H1 (cell line): ENCODE measurements around the gene TWNK. TPM values are rescaled to one million over a fixed set of nuclear protein-coding genes. Genes with fewer than 3 reads are reported as not detected.

Source experiments
- CTCF ChIA-PET: fragments of 300-600 bp; sonication (Branson Sonifier 250); formaldehyde crosslinking; loops from one replicate; lab custom pipeline; 2021; ENCODE audit not compliant: partially characterized antibody; lab: Charles Lee
- POLR2A ChIA-PET: fragments of 300-600 bp; sonication (Branson Sonifier 250); formaldehyde crosslinking; loops from one replicate; lab custom pipeline; 2021; ENCODE audit warnings: inconsistent platforms; ENCODE audit not compliant: partially characterized antibody; lab: Charles Lee
- DNase-seq, 2 experiments: peaks; one replicate each; pipeline versions ENCODE4 v3.0.0 to v3.0.0-alpha.2; 2010 to 2022; ENCODE audit warnings: low spot score in 2 of 2, low read depth in 1 of 2, mixed read lengths in 1 of 2
- FAIRE-seq: peaks from 2 replicates; lab custom pipeline; 2011; peaks lifted over from hg19 to GRCh38; lab: Jason Lieb, UNC
- H2AFZ ChIP-seq: 2 replicates; pipeline ENCODE4 v1.8.1; 2012; ENCODE audit warnings: low read length, inconsistent platforms
- H2AK5ac ChIP-seq: 2 replicates; pipeline ENCODE4 v1.6.1; 2013; ENCODE audit warnings: low read depth, low read length
- H2BK120ac ChIP-seq: replicated peaks from 2 replicates; pipeline ENCODE3; 2013; ENCODE audit warnings: low read depth, low read length, inconsistent platforms
- H2BK12ac ChIP-seq: 2 replicates; pipeline ENCODE4 v1.6.1; 2013; ENCODE audit warnings: low read depth, low read length
- H2BK15ac ChIP-seq: 2 replicates; pipeline ENCODE4 v1.6.1; 2013; ENCODE audit warnings: low read length
- H2BK20ac ChIP-seq: 2 replicates; pipeline ENCODE4 v1.6.1; 2013; ENCODE audit warnings: low read length
- H2BK5ac ChIP-seq: 2 replicates; pipeline ENCODE4 v1.6.1; 2013; ENCODE audit warnings: low read depth, low read length
- H3K14ac ChIP-seq: 2 replicates; pipeline ENCODE4 v1.6.1; 2013; ENCODE audit warnings: inconsistent platforms; ENCODE audit not compliant: insufficient read length
- H3K18ac ChIP-seq: 2 replicates; pipeline ENCODE4 v1.6.1; 2013; ENCODE audit warnings: low read length; ENCODE audit errors: extremely low read depth
- H3K23ac ChIP-seq: 2 replicates; pipeline ENCODE4 v1.6.1; 2013; ENCODE audit warnings: inconsistent platforms; ENCODE audit not compliant: insufficient read length
- H3K23me2 ChIP-seq: 2 replicates; pipeline ENCODE4 v1.6.1; 2013; ENCODE audit warnings: low read depth, low read length
- H3K27ac ChIP-seq: 2 replicates; pipeline ENCODE4 v1.6.1; 2011; ENCODE audit warnings: low read depth, low read length, inconsistent platforms
- H3K27me3 ChIP-seq, 4 experiments: replicated peaks in 1 of 4; 1 replicate in 1 of 4; 2 replicates in 3 of 4; pipeline versions ENCODE4 v1.6.1 to v1.8.1; 2011 to 2013; ENCODE audit warnings: low read length in 3 of 4, mild to moderate bottlenecking in 3 of 4, inconsistent platforms in 2 of 4, mixed read lengths in 2 of 4, moderate library complexity in 1 of 4; ENCODE audit not compliant: control insufficient read depth in 3 of 4, insufficient read depth in 3 of 4; ENCODE audit errors: extremely low read depth in 1 of 4
- H3K36me3 ChIP-seq, 4 experiments: 2 replicates each; pipeline versions ENCODE4 v1.6.1 to v1.8.1; 2011 to 2013; ENCODE audit warnings: mild to moderate bottlenecking in 4 of 4, low read length in 3 of 4, moderate library complexity in 2 of 4, control low read depth in 1 of 4, inconsistent platforms in 1 of 4; ENCODE audit not compliant: insufficient read depth in 4 of 4, control insufficient read depth in 2 of 4
- H3K4ac ChIP-seq: replicated peaks from 2 replicates; pipeline ENCODE3; 2013; ENCODE audit warnings: low read length, low read depth, mixed read lengths, inconsistent platforms; ENCODE audit not compliant: insufficient read length
- H3K4me1 ChIP-seq, 4 experiments: replicated peaks in 1 of 4; 1 replicate in 1 of 4; 2 replicates in 3 of 4; pipeline versions ENCODE4 v1.6.1 to v1.8.1; 2011 to 2013; ENCODE audit warnings: low read length in 3 of 4, inconsistent platforms in 2 of 4, mixed read lengths in 1 of 4; ENCODE audit not compliant: insufficient read depth in 4 of 4, control insufficient read depth in 3 of 4
- H3K4me2 ChIP-seq, 2 experiments: 2 replicates each; pipeline versions ENCODE4 v1.6.1 to v1.8.1; 2011 to 2013; ENCODE audit warnings: low read depth in 2 of 2, low read length in 2 of 2, control low read depth in 1 of 2, inconsistent platforms in 1 of 2, mild to moderate bottlenecking in 1 of 2; ENCODE audit not compliant: insufficient read depth in 1 of 2
- H3K4me3 ChIP-seq, 4 experiments: fragments of 200-600, 300-600 bp in 1 of 4; sonication (generic), shearing (Covaris generic), sonication (Bioruptor Twin) in 1 of 4; 2 replicates each; pipeline versions ENCODE4 v1.5.1 to v1.8.1; 2011 to 2016; ENCODE audit warnings: low read length in 4 of 4, low read depth in 3 of 4, control low read depth in 2 of 4, inconsistent platforms in 2 of 4, mild to moderate bottlenecking in 2 of 4, mixed read lengths in 1 of 4, moderate library complexity in 1 of 4; ENCODE audit not compliant: insufficient read depth in 2 of 4; ENCODE audit errors: extremely low read depth in 1 of 4
- H3K56ac ChIP-seq: replicated peaks from 2 replicates; pipeline ENCODE3; 2013; ENCODE audit warnings: low read depth, mild to moderate bottlenecking, mixed read lengths, low read length, inconsistent platforms; ENCODE audit not compliant: insufficient read length
- H3K79me1 ChIP-seq: 2 replicates; pipeline ENCODE4 v1.6.1; 2013; ENCODE audit warnings: low read depth, low read length, control low read depth
- H3K79me2 ChIP-seq, 2 experiments: 2 replicates each; pipeline versions ENCODE4 v1.6.1 to v1.8.1; 2012 to 2013; ENCODE audit warnings: low read length in 2 of 2, mild to moderate bottlenecking in 2 of 2, inconsistent platforms in 1 of 2; ENCODE audit not compliant: insufficient read depth in 2 of 2, control insufficient read depth in 1 of 2
- H3K9ac ChIP-seq, 4 experiments: replicated peaks in 1 of 4; 1 replicate in 1 of 4; 2 replicates in 3 of 4; pipeline versions ENCODE4 v1.6.1 to v1.8.1; 2011 to 2013; ENCODE audit warnings: low read depth in 3 of 4, low read length in 3 of 4, control low read depth in 2 of 4, mild to moderate bottlenecking in 2 of 4, moderate library complexity in 2 of 4, inconsistent platforms in 1 of 4; ENCODE audit errors: extremely low read depth in 1 of 4
- H3K9me3 ChIP-seq, 2 experiments: 2 replicates each; pipeline versions ENCODE4 v1.6.1 to v1.8.1; 2012 to 2013; ENCODE audit warnings: mild to moderate bottlenecking in 2 of 2, moderate library complexity in 2 of 2, control low read depth in 1 of 2, inconsistent platforms in 1 of 2, low read depth in 1 of 2, low read length in 1 of 2, mixed read lengths in 1 of 2; ENCODE audit not compliant: insufficient read depth in 2 of 2
- H4K20me1 ChIP-seq, 2 experiments: replicated peaks in 1 of 2; 2 replicates each; pipeline versions ENCODE3 to v1.8.1; 2011 to 2013; ENCODE audit warnings: inconsistent platforms in 2 of 2, low read length in 2 of 2, mild to moderate bottlenecking in 1 of 2; ENCODE audit not compliant: insufficient read depth in 2 of 2, control insufficient read depth in 1 of 2
- H4K5ac ChIP-seq: 2 replicates; pipeline ENCODE4 v1.6.1; 2013; ENCODE audit warnings: low read length, low read depth, mixed read lengths, inconsistent platforms; ENCODE audit not compliant: insufficient read length
- H4K8ac ChIP-seq: 2 replicates; pipeline ENCODE4 v1.8.0; 2013; ENCODE audit warnings: mild to moderate bottlenecking, moderate library complexity, low read length, inconsistent platforms; ENCODE audit not compliant: insufficient read depth; ENCODE audit errors: extremely low read depth
- H4K91ac ChIP-seq: replicated peaks from 2 replicates; pipeline ENCODE3; 2013; ENCODE audit warnings: low read length, mixed read lengths, inconsistent platforms; ENCODE audit not compliant: insufficient read length
- ASH2L ChIP-seq: fragments of 200-600, 300-600 bp; sonication (generic); IDR thresholded peaks from one replicate; pipeline ENCODE4 v1.7.1; 2017; ENCODE audit warnings: low read length
- CBX8 ChIP-seq: fragments of 300-800, 300-1000 bp; sonication (generic); IDR thresholded peaks from 2 replicates; pipeline ENCODE4 v1.7.1; 2016; ENCODE audit warnings: low read depth, low read length, borderline replicate concordance
- CHD1 ChIP-seq: IDR thresholded peaks from 2 replicates; pipeline ENCODE4 v1.6.1; 2012; ENCODE audit warnings: low read depth, low read length, improper control_type of control experiment
- HDAC6 ChIP-seq: IDR thresholded peaks from one replicate; pipeline ENCODE4 v1.7.1; 2012; ENCODE audit warnings: low read depth, mild to moderate bottlenecking, inconsistent platforms, low read length, moderate library complexity
- NANOG ChIP-seq: IDR thresholded peaks from 2 replicates; pipeline ENCODE4 v1.6.1; 2011; ENCODE audit warnings: low read length, low read depth, mild to moderate bottlenecking, inconsistent platforms; ENCODE audit not compliant: insufficient read depth, poor library complexity, severe bottlenecking
- POLR2A ChIP-seq, 2 experiments: IDR thresholded peaks; 1 replicate in 1 of 2; 2 replicates in 1 of 2; pipeline ENCODE4 v1.6.1; 2011; ENCODE audit warnings: low read depth in 2 of 2, low read length in 2 of 2, mild to moderate bottlenecking in 2 of 2; ENCODE audit errors: control extremely low read depth in 1 of 2
- RAD21 ChIP-seq, 2 experiments: IDR thresholded peaks in 1 of 2; conservative IDR thresholded peaks in 1 of 2; 2 replicates each; pipeline ENCODE4 v1.6.1; 2011; ENCODE audit warnings: low read depth in 2 of 2, low read length in 2 of 2, improper control_type of control experiment in 1 of 2, inconsistent platforms in 1 of 2, mild to moderate bottlenecking in 1 of 2, moderate library complexity in 1 of 2
- SP4 ChIP-seq: IDR thresholded peaks from 2 replicates; pipeline ENCODE4 v1.6.1; 2012; ENCODE audit warnings: low read length, inconsistent platforms
- SUZ12 ChIP-seq: fragments of 200-600 bp; sonication (generic); IDR thresholded peaks from 2 replicates; pipeline ENCODE4 v1.6.1; 2012; ENCODE audit warnings: mild to moderate bottlenecking, inconsistent platforms, low read length, moderate library complexity, mixed read lengths
- YY1 ChIP-seq: IDR thresholded peaks from 2 replicates; pipeline ENCODE4 v1.6.1; 2011; ENCODE audit warnings: low read depth, mild to moderate bottlenecking, low read length
- ZNF274 ChIP-seq: IDR thresholded peaks from 2 replicates; pipeline ENCODE4 v1.7.0; 2012; ENCODE audit warnings: low read length, borderline replicate concordance; ENCODE audit errors: extremely low read depth
- WGBS, 2 experiments: shearing (Covaris generic) in 1 of 2; methylation state at CpG; one replicate each; pipeline versions ENCODE4 v1.1.6 to v1.1.7; 2013 to 2015; ENCODE audit warnings: low lambda C conversion rate in 2 of 2, mixed read lengths in 2 of 2, inconsistent platforms in 1 of 2, low coverage in 1 of 2, missing lambda C conversion rate in 1 of 2; ENCODE audit not compliant: insufficient replicate concordance in 2 of 2, insufficient coverage in 1 of 2, insufficient read length in 1 of 2; ENCODE audit errors: extremely low coverage in 1 of 2, missing lambda C conversion rate in 1 of 2; 5-methylcytosine and 5-hydroxymethylcytosine counted together
- polyA plus RNA-seq, 7 experiments: library from polyadenylated mRNA; depleted of rRNA in 3 of 7; stranded (reverse) in 5 of 7; unstranded in 2 of 7; fragments of >200 nt in 5 of 7; fragments of 200-250 nt in 2 of 7; gene quantifications; 1 replicate in 5 of 7; 2 replicates in 1 of 7; 4 replicates in 1 of 7; pipeline versions ENCODE4 v1.2.1 to v1.2.3, GENCODE V29; 2011 to 2013; ENCODE audit warnings: missing spikeins in 2 of 7, mixed read lengths in 2 of 7
- total RNA-seq: library from RNA; stranded (reverse); fragmentation: NEBNext Ultra II Directional; extraction: Animal tissue kit (Norgen Biotek cat#: 25700); gene quantifications from 2 replicates; pipeline ENCODE4 v1.2.1, GENCODE V29; 2021
- TF ChIP-seq, protein P1 (sequence below), 3 experiments: IDR thresholded peaks; 1 replicate in 2 of 3; 2 replicates in 1 of 3; pipeline versions ENCODE4 v1.5.1 to v1.6.1; 2011; ENCODE audit warnings: low read length in 3 of 3, mild to moderate bottlenecking in 3 of 3, inconsistent platforms in 2 of 3, low read depth in 1 of 3, moderate library complexity in 1 of 3; ENCODE audit not compliant: insufficient read depth in 1 of 3; ENCODE audit errors: control extremely low read depth in 1 of 3

TWNK gene
- total and polyA plus RNA-seq, 2 of the 8 experiments (the other 6 are each of a cell fraction or from before 2014, with no cell fraction given), result 15.4 to 32.5 TPM

GRCh38 chr10:101040851-101041250, 53.5 kb downstream of the TWNK start:
- H3K56ac ChIP-seq, result no peak overlapping the region
- no peaks in the 10 kb centered on the region for H3K23me2 ChIP-seq
- H3K79me1 ChIP-seq, result no peaks in the 10 kb centered on the region
- H4K5ac ChIP-seq, result no peak overlapping the region
- H3K9ac ChIP-seq, result no peak overlapping the region
- WGBS, 2 experiments, result 54% methylated on average over 2 of the region's 2 CpGs; no CpG with 5 or more reads in 1 of the 2 experiments
- peaks cover 0 to 1% of the 10 kb centered on the region in 2 experiments for H4K20me1 ChIP-seq
- no peak overlapping the region for H3K23ac ChIP-seq
- no peak overlapping the region for H3K4me3 ChIP-seq
- H2AFZ ChIP-seq, result no peak overlapping the region
- CTCF ChIA-PET, result interaction anchor here (0.6 to 51.8 kb wide), 23 partner anchors 14 to 447 kb away, joined by 3 to 2176 read pairs (median 4); partner anchors contain the start of genes KAZALD1, LBX1, PDZD7 and SFXN3
- H2BK20ac ChIP-seq, result no peak overlapping the region
- FAIRE-seq (no peak), DNase-seq (no peak)
- no peak overlapping the region for H2BK15ac ChIP-seq
- no peak overlapping the region for H3K18ac ChIP-seq
- H4K91ac ChIP-seq, result no peak overlapping the region
- no peak overlapping the region for H3K4ac ChIP-seq
- H2BK12ac ChIP-seq, result no peak overlapping the region
- no peak overlapping the region for H2BK5ac ChIP-seq
- H2BK120ac ChIP-seq, result no peak overlapping the region
- H3K14ac ChIP-seq, result no peak overlapping the region
- POLR2A ChIA-PET, result interaction anchor here (0.9 to 1.3 kb wide), 3 partner anchors 9 to 22 kb away, joined by 3 to 4 read pairs (median 4); partner anchors contain the start of genes KAZALD1 and SFXN3
- peaks cover 0 to 11% (median 3%) of the 10 kb centered on the region in 4 experiments; a peak in 3 of 7 replicates for H3K4me1 ChIP-seq
- no peaks in the 10 kb centered on the region for H3K36me3 ChIP-seq
- H3K27me3 ChIP-seq, result peaks cover 7 to 22% (median 19%) of the 10 kb centered on the region in 4 experiments
- H3K9me3 ChIP-seq, result no peaks in the 10 kb centered on the region
- peak overlapping the region; percentile 25; the same call in 1 of the 2 replicates for H4K8ac ChIP-seq
- no peak overlapping the region for H2AK5ac ChIP-seq
- no peaks in the 10 kb centered on the region for H3K79me2 ChIP-seq
- H3K27ac ChIP-seq, result no peak overlapping the region
- no peak overlapping the region for H3K4me2 ChIP-seq
- TF ChIP-seq, protein P1, sequence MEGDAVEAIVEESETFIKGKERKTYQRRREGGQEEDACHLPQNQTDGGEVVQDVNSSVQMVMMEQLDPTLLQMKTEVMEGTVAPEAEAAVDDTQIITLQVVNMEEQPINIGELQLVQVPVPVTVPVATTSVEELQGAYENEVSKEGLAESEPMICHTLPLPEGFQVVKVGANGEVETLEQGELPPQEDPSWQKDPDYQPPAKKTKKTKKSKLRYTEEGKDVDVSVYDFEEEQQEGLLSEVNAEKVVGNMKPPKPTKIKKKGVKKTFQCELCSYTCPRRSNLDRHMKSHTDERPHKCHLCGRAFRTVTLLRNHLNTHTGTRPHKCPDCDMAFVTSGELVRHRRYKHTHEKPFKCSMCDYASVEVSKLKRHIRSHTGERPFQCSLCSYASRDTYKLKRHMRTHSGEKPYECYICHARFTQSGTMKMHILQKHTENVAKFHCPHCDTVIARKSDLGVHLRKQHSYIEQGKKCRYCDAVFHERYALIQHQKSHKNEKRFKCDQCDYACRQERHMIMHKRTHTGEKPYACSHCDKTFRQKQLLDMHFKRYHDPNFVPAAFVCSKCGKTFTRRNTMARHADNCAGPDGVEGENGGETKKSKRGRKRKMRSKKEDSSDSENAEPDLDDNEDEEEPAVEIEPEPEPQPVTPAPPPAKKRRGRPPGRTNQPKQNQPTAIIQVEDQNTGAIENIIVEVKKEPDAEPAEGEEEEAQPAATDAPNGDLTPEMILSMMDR (IDR thresholded peaks at IDR 0.05; ENCODE audit: control extremely low read depth in 1 of 3, insufficient read depth in 1 of 3, low read depth in 1 of 3, low read length in 3 of 3), result no peak
- TF ChIP-seq SP4 (no peak), YY1 (no peak), RAD21 (IDR thresholded peaks at IDR 0.05 in 1 of 2, conservative IDR thresholded peaks at IDR 0.05 in 1 of 2; ENCODE audit: low read depth in 2 of 2, low read length in 2 of 2) (no peak), CHD1 (no peak), HDAC6 (no peak), ZNF274 (no peak), SUZ12 (no peak), CBX8 (no peak), ASH2L (no peak), NANOG (no peak), POLR2A (IDR thresholded peaks at IDR 0.05; ENCODE audit: control extremely low read depth in 1 of 2, low read depth in 2 of 2, low read length in 2 of 2) (no peak)
